Cardiac fibroblast (primary cell): Measurements from ENCODE around the gene STT3A.
A peak's percentile ranks its signal among the peaks of the same experiment; 100 is the strongest.

ENCODE experiments used
- DNase-seq, 2 donors: peaks; one replicate each; pipeline versions ENCODE4 v3.0.0 to v3.0.0-alpha.2; 2010; ENCODE audit warnings: low read depth in 2 of 2
- H3K4me3 ChIP-seq, 2 donors: replicated peaks in 1 of 2; 1 replicate in 1 of 2; 2 replicates in 1 of 2; pipeline ENCODE4 v1.5.1; 2011; ENCODE audit warnings: low read depth in 2 of 2, low read length in 2 of 2, mild to moderate bottlenecking in 2 of 2, moderate library complexity in 1 of 2
- CTCF ChIP-seq: IDR thresholded peaks from one replicate; pipeline ENCODE4 v1.5.1; 2011; ENCODE audit warnings: low read depth, mild to moderate bottlenecking, low read length, inconsistent platforms

The STT3A gene

DNA sequence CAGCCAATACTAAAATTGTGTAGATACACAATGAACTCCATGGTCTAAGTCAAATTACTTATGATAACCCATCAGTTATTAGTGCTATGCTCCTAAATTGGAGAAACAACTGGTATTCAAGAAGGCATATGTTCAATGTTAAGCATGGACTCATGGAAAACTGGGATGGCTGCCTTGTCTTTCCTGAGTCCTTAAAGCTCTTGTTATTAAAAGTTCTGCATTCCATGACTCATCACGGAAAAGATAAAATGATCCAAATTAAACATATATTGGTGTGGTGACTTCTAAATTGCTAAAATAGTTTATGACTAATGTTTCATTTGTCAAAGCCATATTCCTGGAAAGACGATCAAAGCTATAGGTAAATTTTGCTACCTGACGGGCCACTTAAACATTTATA lies 32.8 kb upstream of the STT3A start:
- no peak for TF ChIP-seq CTCF
- H3K4me3 ChIP-seq = no peak overlapping the region
- DNase-seq = peak in 1 of 2 donors; percentile 6

DNA sequence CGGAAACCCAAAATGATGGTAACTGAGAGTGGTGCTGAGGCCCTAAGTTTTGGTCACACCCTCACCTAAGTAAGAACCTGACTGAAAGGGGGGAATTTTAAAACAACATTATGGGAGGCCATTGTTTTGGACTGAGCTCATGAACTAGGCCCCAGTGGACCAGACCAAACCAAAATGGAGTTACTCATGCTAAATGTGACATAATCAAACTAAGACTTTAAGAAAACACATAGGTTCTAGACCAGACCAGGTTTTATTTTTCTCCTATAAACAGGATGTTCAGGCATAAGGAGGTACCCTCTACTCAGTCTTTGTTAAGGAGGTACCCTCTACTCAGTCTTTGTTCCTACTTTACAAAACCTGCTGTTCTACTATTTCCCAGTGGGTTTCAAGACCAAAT lies 30.7 kb upstream of the STT3A start:
- DNase-seq = no peak
- TF ChIP-seq CTCF = no peak
- no peak overlapping the region for H3K4me3 ChIP-seq

DNA sequence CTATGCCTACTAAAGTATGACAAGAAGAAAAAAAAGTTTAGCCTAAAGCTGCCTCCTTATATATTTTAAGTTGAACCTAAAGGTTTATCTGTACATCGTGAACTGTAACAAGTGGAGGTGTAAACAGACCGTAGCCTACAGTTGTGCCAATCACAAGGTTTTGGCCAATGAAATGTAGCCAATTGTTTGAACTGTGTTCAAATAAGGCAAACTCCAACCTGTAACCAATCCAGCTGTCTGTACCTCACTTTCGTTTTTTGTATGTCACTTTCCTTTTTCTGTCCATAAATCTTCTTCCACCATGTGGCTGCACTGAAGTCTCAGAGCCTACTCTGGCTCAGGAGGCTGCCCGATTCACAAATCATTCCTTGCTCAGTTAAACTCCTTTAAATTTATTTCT lies 30.2 kb upstream of the STT3A start:
- no peak for TF ChIP-seq CTCF
- H3K4me3 ChIP-seq = no peak overlapping the region
- DNase-seq = no peak

DNA sequence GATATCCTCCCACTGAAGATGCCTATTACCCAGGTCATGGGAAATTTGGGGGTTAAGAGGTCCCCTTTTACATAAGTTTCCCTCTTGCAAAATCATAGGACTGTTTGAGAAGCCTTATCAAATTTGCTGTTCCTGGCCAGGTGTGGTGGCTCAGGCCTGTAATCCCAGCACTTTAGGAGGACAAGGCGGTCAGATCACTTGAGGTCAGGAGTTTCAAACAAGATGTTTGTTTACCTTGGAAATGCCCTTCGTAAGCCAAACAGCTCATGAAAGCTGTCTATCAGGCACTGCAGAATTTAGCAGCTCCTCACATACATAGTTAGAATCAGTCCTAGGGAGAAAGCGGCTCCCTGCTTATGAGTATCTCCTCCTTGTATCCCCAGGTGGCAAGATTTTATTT lies 28.3 kb upstream of the STT3A start:
- no peak for TF ChIP-seq CTCF
- DNase-seq = no peak
- no peak overlapping the region for H3K4me3 ChIP-seq

DNA sequence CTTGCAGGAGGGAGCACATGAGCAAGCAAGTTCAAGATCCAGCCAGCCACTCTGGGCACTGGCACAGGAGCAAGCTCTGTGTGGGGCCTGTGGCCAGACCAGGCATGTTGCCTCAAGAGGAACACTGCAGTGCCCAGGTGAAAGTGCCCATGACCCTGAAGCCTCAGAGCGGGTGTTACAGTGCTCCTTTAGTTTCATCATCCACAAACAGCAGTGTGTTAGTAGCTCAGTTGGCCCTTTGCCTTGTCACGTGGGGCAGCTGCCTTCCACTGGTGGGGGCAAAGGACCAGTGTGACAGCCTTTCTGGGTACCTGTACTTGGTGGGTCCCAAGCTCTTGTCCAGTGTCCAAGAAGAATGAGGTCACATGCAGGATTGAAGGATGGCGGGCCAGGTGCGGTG lies 26.4 kb upstream of the STT3A start:
- DNase-seq = no peak
- no peak for TF ChIP-seq CTCF
- H3K4me3 ChIP-seq = no peak overlapping the region

GRCh38 chr11:125568970-125569914 lies 23.4 kb upstream of the STT3A start, which contains the start of gene EI24:
Gene EI24 (plus strand): TSS chr11:125569477. CDS start chr11:125572528, 3,051 bp downstream.
- H3K4me3 ChIP-seq = peak within 1 kb of the TSS; percentile 90 to 91
- DNase-seq = peak; percentile 92 to 95
- TF ChIP-seq CTCF = peak; percentile 72
